ELR (cell line): ENCODE data around the gene ARL15.

Experiments used
- DNase-seq: peaks from one replicate; pipeline ENCODE4 v3.0.0-alpha.2; 2015; ENCODE audit warnings: low read depth

The ARL15 gene

DNA sequence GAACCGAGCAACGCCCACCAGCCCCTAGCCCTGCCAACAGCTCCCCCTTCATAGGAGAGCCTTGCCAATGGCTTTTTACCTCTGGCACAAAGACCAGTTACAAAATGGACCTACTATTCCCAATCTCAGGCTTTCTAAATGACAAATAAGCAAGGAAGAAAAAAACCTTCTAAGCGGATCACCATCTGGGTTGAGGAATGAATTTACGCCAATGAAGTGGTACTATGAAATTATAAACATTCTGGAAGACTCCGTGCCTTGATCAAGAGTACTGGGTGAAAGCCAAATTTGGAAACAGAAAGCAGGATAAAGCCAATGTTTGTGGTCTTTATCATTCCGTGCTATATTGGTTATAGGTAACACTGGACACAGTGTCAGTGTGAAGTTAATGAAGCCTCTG lies 378.0 kb downstream of the ARL15 start:
- no peak for DNase-seq

DNA sequence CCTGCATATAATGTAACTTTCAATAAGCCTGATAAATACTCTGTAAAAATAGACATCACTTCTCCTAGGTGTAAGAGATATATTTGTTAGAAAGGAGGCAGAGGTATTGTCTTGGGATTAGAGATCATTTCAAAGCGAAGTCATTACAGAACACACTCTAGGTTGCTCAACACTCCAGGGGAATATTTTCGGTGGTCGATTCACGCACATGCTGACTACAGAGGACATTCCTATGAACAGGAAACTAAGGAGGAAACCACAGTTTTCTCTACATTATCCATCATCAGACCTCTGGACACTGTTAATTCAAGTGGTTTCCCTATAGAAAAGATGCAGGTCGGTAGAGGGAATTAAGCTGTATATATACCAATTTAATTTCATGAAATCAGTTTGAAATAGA lies 379.9 kb downstream of the ARL15 start:
- peak; percentile 19 for DNase-seq

DNA sequence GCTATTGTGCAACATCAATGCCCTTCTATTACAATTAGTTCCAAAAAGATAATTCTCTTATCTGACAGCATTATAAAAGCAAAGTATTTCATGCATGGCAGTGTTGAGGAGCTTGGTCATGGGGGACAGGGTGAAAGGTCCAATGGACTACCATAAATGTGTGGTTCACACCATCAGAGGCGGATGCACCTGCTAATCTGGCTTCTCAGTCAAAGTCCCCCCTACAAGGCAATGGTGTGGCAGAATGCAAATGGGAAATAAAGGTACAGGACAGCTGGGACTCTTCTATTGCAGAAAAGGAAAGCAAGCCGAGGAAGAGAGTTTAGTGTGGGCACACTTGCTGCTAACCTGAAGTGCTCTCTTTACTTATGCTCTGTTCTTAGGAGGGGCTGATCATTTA lies 380.8 kb downstream of the ARL15 start:
- no peak for DNase-seq

DNA sequence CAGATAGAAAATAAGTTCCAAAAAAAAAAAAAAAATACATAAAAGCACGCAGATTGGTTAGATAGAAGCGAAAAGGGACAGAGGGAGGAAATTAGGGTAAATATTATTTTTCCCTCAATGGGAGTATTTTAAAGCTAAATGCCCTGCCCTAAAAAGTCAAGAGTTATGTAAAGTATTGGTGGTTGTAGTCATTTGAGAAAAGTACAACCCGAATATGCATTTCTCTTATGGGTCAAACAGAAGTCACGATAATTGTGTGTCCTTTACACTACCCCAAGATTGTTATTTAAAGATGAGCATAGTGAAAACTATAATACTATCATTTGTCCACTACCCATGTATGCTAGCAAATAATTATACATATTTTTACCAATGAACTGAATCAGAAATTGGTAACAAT lies 381.2 kb downstream of the ARL15 start:
- DNase-seq, result no peak

DNA sequence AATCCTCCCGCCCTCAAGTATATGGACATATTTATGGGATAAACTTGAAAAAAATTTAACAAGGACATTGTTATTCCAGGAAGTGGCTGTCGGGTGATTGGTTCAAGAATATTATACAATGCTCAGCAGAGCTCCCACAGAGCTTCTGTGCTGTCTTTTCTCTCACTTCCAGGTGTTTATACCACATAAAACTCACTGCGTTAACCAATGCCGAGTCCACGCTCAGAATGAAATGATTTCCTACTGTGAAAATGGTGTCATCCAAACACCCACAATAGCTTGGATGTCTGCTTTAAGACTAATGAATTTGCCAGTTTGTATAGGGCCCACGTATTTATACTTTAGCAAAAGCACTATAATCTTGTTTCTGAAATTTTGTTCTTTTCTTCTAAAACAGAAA lies 381.7 kb downstream of the ARL15 start:
- no peak for DNase-seq

DNA sequence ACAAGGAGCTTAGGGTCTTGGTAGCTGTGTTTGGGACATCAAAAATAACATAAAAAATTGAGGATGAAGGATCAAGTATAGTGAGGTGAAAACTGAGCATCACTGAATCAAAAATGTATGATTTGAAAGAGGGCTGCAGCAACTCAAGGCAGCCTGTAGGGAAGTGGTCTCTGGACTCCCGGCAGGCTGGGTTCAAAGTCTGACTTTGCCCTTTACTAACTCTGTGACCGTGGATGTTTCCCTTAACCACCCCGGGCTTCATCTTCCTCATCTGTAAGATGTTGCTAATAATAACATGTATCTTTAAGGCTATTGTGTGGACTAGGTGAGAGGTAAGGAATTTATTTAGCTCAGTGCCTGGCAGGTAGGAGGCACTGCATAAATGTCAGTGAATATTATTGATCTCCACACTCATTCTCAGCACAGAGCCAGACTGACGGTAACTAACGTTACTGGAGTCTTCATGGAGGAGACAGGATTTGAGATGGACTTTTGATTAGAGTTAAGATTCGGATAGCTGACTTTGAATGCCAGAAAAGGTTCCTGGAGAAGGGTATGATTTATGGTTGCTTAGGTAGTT lies 382.6 kb downstream of the ARL15 start:
- DNase-seq, result no peak

DNA sequence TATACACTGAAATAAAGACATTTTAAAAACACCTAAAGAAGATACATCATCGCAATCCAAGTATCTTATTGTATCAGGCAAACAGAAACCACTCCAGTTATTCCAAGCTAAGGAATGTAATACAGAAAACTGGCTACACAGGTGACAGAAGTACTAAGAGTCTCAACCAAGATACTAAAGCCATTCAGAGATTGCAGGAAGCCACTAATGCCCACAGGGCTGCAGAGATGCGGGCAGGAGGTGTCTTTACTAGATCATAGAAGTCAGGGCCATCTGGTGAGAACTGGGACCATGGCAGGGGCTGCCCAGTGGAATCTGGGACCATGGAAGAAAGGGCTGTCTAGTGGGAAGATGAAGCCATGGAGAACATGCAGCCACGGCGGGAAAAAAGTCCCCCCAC lies 384.3 kb downstream of the ARL15 start:
- no peak for DNase-seq

DNA sequence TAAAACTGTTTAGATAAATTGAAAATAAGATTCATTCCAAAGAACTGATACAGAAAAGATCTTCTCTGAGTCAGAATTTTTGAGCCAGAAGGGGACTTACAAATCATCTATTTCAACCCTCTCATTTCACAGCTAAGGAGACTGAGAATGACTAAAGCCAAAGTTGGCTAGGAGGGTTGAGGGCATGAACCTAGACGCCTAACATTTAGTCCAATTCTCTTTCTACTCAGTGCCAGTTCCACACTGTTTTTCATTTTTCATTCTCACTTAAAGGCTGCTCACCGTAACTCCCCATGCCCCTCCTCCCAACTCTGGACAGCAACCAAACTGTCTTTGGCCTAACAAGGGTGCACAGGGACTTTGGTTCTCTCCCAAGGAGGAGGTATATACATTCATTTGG lies 386.0 kb downstream of the ARL15 start:
- DNase-seq, result peak; percentile 4

DNA sequence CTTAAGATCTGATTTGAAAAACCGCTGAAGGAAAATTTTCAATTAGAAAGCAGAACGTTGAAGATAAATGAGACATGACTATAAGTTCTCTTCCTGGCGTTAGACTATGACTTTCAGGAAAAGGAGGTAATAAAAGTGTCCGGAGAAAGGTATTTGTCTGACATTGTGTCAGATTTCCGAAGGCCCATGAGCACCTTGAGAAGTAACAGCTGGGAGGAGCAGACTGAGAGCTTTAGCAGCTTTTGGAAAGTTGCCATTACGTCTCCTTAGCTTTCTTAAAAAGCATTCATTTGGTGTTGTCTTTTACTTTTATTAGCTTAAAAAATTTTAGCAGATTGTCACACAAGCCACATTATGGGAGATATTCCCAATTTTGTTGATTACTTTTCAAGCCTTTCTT lies 386.4 kb downstream of the ARL15 start:
- DNase-seq, result no peak

DNA sequence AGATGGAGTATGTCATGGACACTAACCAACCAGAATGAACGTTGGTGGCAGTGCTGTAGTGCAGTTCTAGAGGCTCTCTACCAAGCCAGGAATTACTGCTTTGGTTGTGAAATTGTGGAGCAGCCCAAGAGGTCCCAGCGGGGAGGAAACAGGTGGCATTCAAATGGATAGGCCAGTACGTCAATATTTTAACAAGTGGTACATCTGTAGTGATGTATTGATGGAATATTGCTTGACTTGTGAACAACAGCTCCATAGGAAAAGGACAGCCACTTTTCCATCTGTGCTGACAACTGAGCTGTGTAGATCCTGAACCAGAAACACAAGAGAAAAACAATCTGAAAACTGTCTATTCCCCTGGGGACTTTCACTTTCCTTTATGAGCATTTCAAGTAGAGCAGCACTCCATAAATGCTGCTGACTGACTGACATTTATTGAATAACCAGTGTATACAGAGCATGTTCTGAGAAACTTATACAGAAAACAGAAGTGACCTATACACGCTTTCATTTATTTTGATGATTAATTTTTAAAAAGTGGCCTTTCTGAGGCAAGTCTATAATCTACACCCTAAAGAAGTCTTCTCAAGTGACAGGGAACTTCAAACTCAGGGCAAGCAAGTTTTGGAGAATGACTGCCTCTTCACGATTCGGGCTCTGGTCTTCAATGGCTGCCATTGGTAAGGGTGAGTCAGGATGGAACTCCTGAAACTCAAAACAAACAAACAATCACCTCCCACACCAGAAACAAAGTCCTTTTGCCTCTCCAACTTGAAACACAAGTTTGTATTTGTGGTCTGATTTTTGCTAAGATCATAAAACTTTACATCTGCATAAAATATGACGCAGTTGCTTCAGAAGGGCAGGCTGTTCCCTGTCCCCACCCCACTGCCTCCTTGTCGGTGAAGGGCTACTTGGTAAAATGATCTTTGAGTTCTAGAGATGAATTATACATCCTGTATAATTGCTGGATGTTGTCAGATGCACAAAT lies 387.6 kb downstream of the ARL15 start:
- DNase-seq, result no peak

DNA sequence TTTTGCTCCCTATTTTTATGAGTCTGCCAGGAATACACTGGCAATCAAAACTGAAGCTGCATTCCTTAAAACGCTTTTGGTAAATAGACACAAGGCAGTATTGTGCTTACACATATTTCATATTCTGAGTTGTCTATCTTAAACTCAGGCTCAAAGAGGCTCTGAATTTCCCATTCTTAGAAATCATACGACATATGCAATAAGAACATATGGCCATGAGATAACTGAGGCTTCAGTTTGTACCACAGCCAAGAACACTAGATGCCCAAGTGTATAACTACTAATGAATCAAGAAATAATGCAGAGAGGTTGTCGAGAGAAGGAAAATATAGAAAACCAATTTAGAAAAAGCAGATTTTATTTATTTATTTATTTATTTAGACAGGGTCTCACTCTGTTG lies 392.5 kb downstream of the ARL15 start:
- no peak for DNase-seq

DNA sequence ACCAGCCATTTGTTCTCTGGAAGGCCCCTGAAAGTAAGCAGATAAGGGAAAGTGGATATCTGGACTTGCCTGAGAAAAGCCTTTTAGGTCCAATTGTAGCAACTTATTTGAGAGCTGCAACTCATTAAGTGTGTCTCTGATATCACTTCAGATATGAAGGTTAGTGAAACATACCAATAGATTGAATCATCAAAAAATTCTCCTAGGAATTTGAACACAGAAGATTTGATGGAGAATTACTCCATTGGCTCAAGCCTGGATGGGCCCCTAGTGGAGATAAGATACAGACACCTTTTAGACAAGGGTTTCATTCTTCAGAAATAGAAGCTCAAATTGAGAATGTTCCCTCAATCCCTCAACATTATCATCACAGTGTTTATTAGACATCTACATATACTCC lies 393.3 kb downstream of the ARL15 start:
- DNase-seq, result peak; percentile 79

DNA sequence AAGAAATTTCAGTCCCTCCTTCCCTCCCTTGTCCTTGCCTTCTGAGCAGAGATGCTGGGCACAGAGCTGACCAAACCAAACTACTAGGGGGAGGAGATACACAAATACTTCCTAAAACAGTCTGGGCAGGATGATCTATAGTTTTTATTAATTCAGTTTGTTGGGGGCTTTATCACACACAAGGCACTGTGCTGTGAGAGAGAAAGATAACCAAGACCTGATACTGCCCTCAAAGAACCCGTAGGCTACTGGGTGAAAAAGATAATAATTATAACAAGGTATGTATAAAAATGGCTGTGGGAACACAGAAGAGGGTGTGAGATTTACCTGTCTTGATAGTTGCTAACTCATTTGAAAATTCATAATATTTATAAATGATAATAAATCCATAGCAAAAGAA lies 395.3 kb downstream of the ARL15 start:
- no peak for DNase-seq

DNA sequence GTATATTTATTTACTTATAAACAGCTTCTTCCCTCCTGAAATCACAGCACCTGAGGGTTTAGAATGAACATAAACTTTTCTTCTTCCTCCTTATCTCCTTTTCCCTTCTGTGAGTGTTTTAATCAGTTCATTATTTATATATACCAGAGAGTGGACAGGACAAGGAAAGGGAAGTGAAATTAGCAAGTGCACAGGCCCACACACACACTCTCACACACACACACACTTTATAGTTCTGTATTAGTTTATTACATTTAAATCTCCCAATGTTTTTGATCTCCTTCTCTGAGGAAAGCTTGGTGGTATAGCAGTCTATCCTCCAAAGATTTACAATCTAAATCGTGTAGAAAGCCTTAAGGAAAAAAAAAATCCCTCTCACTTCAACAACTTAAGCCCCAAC lies 396.4 kb downstream of the ARL15 start:
- no peak for DNase-seq

DNA sequence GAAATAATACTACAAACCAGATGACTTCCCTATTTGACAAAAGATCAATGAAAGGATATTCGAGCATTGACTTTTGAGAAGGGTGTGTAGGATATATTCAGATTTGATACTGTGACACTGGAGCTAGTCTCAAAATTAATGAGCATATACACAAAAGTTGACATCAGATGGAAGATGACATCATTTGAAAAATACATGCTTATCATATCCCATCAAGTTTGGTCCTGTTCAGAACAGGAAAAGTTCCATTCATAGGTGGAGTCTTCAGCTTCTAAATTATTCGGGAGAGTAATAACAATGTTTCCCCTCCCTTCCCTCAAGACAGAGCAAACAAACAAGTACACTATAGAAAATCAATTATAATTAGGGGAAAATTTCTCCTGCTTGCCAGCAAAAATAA lies 401.6 kb downstream of the ARL15 start:
- DNase-seq, result no peak

DNA sequence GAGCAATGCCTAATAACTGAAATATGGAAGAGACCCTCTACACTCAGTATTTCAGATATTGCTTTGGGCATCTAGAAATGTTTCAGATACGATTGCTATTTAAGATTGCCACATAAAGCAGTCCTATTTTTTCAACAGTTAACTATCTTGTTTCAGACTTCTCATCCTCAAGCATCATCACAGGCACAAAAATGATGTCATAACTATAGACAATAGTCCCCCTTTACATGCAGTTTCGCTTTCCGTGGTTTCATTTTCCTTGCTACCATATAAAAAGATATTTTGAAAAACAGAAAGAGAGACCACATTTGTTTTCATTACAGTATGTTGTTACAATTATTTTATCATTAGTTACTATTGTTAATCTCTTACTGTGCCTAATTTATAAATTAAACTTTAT lies 402.5 kb downstream of the ARL15 start:
- no peak for DNase-seq

DNA sequence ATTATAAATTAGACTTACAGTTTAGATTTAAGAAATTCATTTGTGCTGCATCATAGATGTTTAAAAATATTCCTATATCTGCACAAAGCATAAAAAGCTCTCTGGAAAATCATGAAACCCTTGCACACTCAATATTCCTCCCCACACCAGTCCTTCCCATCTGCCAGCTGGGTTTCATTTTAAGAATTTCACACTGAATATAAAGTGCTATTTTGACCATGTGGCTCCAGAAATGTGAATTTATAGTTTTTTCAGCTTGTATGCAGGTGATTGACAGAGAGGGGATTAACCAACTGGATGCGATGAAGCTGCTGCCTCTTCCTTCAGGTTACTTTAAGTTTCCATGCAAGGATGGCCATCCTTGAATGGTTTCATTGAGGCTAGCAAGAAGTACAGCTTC lies 403.6 kb downstream of the ARL15 start:
- DNase-seq, result no peak

DNA sequence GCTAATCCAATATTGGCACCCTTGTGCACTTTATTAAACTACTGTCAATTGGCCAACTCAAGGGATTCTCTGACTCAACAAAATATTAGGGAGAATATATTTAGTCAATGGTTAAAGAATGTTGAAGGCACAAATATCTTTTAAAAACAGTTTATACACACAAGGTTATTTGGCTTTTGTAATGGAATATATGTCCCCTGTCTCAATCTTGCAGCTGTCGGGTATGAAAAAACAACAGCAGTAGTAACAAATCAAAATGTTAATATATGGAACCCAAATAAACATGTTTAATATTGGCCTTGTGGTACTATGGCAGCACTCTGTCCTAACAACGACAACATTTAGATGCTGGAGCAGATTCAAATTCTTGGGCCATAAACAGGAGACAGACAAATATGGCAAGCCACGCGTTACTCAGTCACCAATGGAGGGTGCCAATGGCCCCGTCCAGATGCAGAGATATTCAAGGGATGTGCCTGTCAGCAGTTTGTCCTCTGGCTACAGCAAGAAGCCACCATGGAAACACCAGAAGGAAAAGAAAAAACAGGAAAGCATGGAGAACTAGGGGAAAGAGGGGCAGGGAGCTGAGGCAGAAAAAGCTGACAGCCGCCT lies 408.0 kb downstream of the ARL15 start:
- no peak for DNase-seq

DNA sequence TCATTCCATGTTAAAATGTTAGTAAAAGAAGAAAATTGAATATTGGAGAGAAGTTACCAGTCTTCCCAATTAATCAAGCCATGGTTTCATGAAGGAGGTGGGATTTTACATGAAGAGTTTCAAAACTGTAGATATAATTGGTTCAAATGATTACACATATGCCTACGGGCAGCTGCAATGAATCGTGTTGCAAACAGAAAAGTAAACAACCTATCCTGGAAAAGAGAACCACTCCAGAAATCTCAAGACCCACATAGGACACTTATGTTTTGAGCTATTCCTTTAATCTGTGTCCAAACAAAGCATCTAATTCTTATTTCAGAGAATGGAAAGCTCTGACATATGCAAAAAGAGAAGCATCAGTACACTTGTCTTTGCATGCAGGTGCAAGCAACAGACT lies 409.7 kb downstream of the ARL15 start:
- DNase-seq, result no peak

DNA sequence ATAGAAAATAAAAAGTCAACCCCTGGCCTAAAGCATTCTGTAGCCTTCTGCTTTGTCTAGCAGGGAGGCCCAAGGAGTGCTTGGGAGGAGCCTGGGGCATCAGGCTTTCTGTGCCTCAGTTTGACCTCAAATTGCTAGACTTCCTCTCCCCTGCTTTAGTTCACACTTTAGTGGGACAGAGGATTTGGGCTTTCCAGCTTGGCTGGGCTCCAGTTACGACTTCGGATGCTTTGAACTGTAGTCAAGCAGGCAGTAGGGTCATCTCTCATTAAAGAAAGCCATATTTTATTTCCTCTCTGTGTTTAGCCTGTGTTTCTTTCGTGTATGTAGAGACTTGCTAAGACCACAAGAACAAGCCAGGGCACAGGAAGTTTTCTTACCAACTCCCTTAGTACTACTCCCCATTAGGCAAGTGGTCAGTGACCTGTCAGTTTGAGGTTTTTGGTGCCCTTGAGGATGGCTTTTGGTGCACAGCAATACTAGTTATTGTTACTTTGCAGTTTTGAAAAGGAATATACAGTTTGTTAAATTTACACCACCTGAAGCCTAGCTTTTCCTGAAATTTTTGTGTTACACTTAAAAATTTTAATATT lies 415.2 kb downstream of the ARL15 start:
- DNase-seq, result no peak

DNA sequence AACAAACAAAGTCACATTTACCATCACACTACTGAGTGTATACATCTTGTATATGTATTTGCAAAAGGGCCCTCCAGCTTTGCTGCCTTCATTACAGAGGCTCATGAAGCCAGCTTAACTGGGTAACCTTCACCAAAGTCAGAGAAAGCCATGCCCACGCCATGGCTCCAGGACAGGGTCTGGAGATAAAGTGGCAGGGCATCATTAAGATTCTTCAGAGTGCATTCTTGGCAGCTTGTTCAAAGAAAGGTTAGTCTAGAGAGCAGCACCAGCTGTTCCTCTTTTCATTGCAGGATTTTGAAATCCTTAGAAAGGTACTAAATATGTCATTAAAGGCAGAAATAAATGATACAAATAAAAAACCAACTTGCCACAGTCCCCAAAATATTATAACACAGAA lies 416.7 kb downstream of the ARL15 start:
- DNase-seq, result no peak

DNA sequence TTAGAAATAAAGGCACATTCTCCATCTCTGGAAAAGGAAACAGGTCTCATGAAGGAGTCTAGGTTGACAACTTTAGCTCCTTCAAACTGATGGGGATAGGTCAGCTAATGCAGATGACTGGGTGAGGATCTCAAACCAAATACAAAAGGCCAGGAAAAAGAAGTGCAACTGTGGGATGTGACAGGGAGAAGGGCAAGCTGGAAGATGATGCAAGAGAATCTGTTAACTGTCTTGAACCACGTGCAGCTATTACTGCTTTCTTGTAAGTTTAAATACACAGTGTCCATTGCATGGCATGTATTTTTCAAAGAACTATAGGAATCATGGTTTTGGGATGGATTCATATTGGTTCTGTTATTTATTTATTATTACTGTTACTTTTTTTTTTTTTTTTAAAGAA lies 418.1 kb downstream of the ARL15 start:
- no peak for DNase-seq

DNA sequence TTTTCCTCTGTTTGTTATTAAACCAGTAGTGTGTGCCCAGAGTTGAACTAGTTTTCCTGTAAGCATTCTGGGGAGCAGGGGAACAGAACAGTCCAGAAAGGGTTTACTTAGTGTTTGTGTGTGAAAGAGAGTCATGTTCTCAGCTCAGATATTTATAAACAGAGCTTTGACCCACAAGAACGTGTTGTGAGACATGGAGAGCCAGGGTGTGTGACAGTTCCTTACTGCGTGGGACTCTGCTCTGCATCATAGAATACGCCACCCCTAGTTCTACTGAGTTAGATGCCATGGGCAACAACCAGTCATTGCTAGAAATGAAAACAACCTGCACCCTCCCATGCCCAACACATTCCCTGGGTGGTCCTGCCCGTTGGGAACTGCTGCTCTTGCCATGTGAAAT lies 419.2 kb downstream of the ARL15 start:
- DNase-seq, result no peak
